DMS79 treated with DMSO at 0.1 percent for 48 hours (cell line): Measurements from ENCODE around the gene NLE1.
"Not testable (repeated sequence)": the region's sequence is repeated elsewhere in the genome, so short reads cannot be mapped to it uniquely, and the experiment has no call there.

Experiments used
- DNase-seq: peaks from one replicate; lab custom pipeline; 2025; lab: John Stamatoyannopoulos, UW

Gene NLE1

GRCh38 chr17:35161281-35161761 lies 19.2 kb upstream of the NLE1 start:
- DNase-seq, result no peak

DNA sequence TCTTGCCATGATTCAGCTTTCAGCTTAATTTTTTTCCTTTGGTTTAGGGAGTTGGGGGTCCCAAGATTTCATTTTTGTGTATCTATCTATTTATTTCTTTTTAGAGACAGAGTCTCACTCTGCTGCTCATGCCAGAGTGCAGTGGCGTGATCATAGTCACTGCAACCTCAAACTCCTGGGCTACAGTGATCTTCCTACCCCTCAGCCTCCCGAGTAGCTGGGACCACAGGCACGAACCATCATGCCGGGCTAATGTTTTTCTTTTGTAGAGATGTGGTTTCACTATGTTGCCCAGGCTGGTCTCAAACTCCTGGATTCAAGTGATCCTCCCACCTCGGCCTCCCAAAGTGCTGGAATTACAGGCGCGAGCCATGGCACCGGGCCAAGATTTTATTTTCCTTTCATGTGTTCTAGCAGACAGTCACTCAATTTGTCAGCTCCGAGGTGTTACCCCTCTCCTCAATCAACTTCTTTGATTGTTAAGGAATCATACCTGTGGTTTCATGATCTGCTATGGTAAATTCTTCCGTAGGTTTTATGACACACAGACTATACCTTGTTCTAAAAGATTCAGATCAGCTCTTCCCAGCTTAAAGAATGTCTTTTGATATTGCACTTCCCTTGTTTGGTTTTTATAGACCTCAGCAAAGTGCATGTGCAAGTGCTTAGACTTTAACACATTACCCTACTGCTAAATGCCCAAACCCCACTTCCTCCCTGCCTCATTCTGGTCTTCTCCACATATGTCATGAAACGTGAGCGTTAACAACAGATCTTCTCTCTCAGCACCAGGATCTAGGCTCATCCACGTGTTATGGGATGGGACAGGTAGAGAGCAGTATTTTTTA lies 18.5 kb upstream of the NLE1 start:
- DNase-seq, result no peak

DNA sequence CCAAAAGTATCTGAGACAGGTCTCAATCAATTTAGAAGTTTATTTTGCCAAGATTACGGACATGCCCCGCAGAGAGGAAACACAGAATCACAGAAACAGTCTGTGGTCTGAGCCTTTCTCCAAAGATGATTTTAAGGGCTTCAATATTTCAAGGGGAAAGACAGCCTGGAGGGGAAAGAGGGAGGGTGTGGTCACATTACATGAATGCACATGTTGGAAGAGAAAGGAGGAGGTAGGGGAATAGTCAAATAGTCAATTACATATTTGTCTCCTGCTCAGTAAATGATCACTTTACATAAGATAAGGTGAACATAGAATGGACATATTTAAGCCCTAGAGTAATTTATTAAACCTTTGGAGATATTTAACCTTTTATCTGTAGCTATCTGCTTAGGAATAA lies 17.8 kb upstream of the NLE1 start:
- DNase-seq, result no peak

DNA sequence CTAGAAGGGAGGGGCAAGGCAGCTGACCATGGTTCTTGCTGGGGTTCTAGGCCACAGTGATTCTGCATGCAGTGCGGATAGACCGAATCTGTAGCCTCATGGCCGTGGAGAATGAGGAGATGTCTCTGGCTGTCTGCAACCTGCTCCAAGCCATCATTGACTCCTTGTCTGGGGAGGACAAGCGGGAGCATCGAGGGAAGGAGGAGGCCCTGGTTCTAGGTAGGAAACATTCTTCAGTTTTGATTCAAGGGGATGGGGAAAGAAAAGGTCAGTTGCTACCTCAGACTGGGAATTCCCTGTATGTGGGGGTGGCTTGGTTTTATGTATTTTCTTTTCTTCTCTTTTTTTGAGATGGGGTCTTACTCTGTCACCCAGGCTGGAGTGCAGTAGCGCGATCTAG lies 13.1 kb upstream of the NLE1 start:
- DNase-seq, result no peak

DNA sequence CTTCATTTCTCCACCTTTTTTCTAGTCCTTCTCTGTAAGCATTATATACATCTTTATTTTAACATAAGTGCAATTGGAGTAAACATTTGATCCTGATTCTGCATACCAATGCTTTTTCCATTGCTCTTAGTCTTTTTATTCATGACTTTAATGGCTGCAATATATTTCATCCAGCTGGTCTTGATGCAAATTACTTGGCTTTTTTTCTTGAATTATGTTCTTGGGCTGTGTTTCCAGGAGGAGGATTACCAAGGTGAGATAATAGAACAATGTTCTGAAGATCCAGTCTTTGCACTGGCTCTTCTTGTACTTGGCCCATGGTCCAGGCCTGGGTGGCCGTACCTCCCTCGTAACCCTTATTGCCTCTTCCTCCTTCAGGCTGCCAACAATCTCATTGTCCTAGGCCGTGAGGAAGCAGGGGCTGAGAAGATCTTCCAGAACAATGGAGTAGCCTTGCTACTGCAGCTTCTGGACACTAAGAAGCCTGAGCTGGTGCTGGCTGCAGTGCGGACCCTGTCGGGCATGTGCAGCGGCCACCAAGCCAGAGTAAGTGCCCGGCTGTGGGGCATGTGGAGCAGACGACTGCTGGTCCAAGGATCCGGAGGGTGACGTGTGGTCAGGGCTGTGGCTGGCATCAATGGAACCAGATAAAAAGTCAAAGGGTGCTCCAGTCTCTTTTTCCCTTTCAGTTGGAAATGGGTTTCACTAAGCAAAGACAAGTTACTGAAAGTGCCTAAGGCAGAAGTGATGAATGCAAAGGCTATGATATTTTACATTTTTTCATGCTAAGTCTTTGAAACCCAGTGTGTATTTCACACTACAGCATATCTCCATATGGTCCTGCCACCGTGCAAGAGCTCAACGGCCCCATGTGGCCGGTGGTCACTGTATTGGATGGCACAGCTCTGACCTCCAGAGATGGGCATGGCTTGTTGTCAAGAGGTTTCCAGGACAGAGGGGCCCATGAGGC lies 12.4 kb upstream of the NLE1 start:
- DNase-seq, result no peak

DNA sequence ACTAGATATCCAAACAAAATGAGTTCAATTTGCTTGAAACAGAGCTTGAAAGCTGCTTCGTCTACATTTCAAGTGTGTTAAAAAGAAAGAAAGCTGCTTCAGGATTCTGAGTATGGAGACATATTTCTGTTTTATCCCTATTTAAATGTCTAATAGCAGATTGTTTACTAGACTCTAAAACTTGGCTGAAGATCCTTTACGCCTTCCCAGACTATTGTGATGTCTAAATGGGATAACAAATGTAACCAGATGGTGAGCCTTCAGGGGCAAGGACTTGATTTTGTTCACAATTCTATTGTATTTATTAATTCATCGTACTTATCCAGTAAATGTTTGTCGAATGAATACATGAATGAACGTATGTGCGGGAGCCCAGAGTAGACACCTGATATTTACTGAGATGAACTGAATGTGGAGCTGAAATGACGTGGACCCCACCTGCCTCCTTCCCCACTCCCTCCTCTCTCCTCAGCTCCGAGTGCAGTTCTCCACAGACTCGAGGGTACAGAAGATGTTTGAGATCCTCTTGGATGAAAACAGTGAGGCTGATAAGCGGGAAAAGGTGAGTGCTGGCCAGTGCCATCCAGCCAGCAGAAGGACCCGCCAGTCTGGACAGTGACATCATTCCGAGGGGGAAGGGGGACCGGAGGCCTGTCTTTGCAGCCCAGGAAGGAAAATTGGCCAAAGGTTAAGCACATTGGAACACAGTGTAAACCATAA lies 10.5 kb upstream of the NLE1 start:
- DNase-seq, result no peak

GRCh38 chr17:35151080-35151479 lies 9.0 kb upstream of the NLE1 start:
- not testable (repeated sequence) for DNase-seq

- no peak for DNase-seq
Observed at GRCh38 chr17:35149941-35150340, 7.8 kb upstream of the NLE1 start.

- no peak for DNase-seq
Observed at GRCh38 chr17:35148144-35148543, 6.0 kb upstream of the NLE1 start.

- no peak for DNase-seq
Observed at GRCh38 chr17:35147375-35147905, 5.3 kb upstream of the NLE1 start, which contains the start of gene UNC45B. Gene UNC45B, plus strand, starts transcription at chr17:35147817. Its CDS starts 447 bp downstream, at chr17:35148264.

GRCh38 chr17:35146214-35146833 lies 4.2 kb upstream of the NLE1 start:
- no peak for DNase-seq

- DNase-seq, result no peak
Observed at GRCh38 chr17:35144840-35145239, 2.7 kb upstream of the NLE1 start.

DNA sequence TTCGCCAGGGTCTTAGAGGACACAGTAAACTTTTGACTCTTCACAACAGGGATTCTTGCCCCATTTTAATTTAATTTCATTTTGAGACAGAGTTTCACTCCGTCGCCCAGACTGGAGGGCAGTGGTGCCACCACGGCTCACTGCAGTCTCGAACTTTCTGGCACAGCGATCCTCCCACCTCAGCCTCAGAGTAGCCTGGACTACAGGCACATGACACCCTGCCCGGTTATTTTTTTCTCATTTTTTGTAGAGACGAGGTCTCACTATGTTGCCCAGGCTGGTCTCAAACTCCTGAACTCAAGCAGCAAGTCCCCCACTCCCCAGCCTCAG lies 329 bp upstream of the NLE1 start:
- no peak for DNase-seq

- no peak for DNase-seq
Observed at GRCh38 chr17:35138218-35138617, 3.9 kb downstream of the NLE1 start.

DNA sequence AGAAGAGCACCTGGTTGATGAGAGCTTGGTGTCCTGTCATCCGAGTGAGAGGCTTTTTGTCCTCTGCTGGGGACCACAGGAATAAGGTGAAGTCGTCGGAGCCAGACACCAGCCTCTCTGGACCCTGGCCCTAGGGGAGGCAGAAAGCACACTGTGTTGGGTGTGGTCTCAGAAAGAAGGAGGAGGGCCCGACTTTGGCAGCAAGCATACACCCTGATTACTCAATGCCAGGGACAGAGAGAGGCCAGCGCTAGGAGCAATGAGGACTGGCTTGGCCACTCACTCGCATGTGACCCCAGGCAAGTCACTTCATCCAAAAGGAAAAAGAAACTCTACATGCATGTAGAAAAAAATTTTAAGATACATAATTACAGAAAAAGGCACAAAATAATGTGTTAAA lies 6.8 kb downstream of the NLE1 start:
- DNase-seq, result no peak

DNA sequence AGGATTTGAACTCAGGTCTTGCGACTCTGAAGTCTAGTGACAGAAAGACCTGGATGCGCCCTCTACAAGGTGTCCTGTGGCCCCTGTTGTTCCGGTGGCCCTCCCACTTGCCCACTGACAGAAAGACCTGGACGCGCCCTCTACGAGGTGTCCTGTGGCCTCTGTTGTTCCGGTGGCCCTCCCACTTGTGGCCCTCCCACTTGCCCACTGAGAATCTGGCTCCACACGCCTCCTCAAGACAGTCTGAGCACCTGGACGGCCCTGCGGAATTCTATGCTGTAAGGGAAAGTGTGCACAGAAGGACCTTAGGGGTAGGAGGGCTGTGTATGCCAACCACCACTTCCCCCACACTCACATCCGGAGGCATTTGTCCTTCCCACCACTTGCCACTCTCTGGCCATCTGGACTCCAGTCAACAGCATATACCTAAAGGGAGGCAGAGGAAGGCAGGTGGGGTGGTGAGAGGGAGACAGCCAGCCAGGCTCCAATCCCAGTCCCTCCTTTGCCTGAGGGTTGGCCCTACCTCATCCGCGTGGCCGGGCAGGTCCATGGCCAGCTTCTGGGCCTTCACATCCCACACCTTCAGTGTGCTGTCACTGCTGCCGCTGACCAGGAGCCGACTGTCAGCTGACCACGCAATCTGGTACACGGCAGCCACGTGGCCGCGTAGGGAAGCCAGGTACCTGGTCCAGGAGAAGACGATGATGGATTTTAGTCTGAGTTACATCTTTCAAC lies 9.1 kb downstream of the NLE1 start:
- DNase-seq, result no peak

DNA sequence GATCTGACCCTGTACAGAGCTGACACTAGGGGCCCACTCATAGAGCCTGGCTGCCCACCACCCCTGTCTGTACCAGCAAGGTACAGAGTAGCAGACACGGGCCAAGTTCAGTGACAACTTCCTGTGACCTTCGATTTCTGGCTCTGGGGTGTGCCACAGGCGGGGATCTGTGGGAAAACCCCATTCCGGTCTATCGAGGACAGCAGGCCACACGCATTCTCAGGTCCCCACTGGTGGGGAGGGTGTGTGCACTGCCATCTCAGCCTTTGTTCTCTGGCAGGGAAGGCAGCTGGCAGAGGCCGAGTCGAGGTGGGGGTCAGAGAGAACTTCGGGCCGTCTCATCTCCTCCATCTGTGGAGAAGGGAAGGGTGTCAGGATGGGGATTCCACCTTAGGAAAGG lies 10.0 kb downstream of the NLE1 start:
- DNase-seq, result no peak

DNA sequence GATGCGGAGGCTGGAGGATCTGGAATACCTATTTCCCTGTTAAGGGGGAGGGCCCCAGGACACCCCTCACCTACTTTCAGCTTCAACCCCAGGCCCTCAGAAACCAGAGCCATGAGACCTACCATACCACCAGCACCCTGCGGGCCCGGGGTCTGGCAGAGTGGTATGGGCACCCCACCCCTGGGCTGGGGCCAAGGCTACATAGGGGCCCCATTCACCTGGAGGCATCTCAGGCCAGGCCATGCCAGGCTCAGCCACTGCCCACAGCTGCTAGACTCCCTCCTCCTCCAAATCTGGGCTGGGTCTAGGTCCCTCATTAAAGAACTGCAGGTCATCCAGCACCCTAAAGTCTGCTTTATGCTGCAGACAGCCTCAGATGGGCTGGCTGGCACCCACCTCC lies 11.7 kb downstream of the NLE1 start:
- no peak for DNase-seq

DNA sequence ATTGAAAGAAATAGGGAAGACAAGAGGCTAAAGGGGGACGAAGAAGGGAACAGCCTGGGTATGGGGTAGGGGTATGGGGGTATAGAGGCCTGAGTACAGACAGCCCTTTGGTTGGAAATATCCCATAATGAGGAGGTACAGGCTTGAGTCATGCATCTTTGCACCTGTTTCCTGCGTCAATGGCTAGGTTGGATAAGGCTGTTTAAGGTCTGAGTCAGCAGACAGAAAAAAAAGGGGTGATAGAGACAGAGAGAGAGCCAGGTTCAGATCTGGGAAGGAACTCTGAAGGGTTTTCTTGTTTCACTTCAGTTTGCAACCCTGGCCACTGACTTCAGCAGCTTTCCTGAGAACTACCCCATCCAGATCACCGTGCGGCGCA lies 12.1 kb downstream of the NLE1 start:
- DNase-seq, result no peak

GRCh38 chr17:35129154-35129972 lies 12.7 kb downstream of the NLE1 start:
- DNase-seq, result no peak
